HEK293T (cell line): Measurements from ENCODE around the gene LYPD8.

Experiments
- CTCF ChIA-PET: fragments of 350-600 bp; formaldehyde crosslinking; extraction: SDS; loops from one replicate; lab custom pipeline; 2021; ENCODE audit warnings: antibody characterized with exemption, inconsistent platforms; lab: Yijun Ruan, JAX
- POLR2A ChIA-PET: fragments of 350-600 bp; formaldehyde crosslinking; extraction: SDS; loops from one replicate; lab custom pipeline; 2020; ENCODE audit warnings: antibody characterized with exemption, inconsistent platforms; lab: Yijun Ruan, JAX
- DNase-seq: peaks from one replicate; pipeline ENCODE4 v3.0.0; 2012; ENCODE audit warnings: mixed read lengths; ENCODE audit errors: extremely low spot score
- ARNT ChIP-seq: fragments of 450-650 bp; IDR thresholded peaks from 2 replicates; pipeline ENCODE4 v1.6.1; 2017; ENCODE audit warnings: mild to moderate bottlenecking
- BHLHE40 ChIP-seq: fragments of 450-650 bp; IDR thresholded peaks from 2 replicates; pipeline ENCODE4 v1.6.1; 2016; ENCODE audit warnings: mild to moderate bottlenecking, moderate library complexity, borderline replicate concordance
- CTBP1 ChIP-seq: fragments of 450-650 bp; IDR thresholded peaks from 2 replicates; pipeline ENCODE4 v1.6.1; 2016; ENCODE audit warnings: borderline replicate concordance
- ELF4 ChIP-seq: fragments of 450-650 bp; IDR thresholded peaks from 2 replicates; pipeline ENCODE4 v1.6.1; 2017; ENCODE audit warnings: antibody characterized with exemption
- FOXA1 ChIP-seq: fragments of 450-650 bp; IDR thresholded peaks from 2 replicates; pipeline ENCODE4 v1.6.1; 2016; ENCODE audit warnings: mild to moderate bottlenecking
- FOXK2 ChIP-seq: fragments of 450-650 bp; IDR thresholded peaks from 2 replicates; pipeline ENCODE4 v1.6.1; 2016; ENCODE audit warnings: mild to moderate bottlenecking
- FOXM1 ChIP-seq: fragments of 450-650 bp; IDR thresholded peaks from 2 replicates; pipeline ENCODE4 v1.6.1; 2017; ENCODE audit warnings: mild to moderate bottlenecking, borderline replicate concordance
- HDGF ChIP-seq: fragments of 450-650 bp; IDR thresholded peaks from 2 replicates; pipeline ENCODE4 v1.6.1; 2017; ENCODE audit warnings: antibody characterized with exemption, borderline replicate concordance
- L3MBTL2 ChIP-seq: fragments of 450-650 bp; conservative IDR thresholded peaks from 2 replicates; pipeline ENCODE4 v1.6.1; 2016; ENCODE audit warnings: mild to moderate bottlenecking
- LEF1 ChIP-seq: fragments of 450-650 bp; IDR thresholded peaks from 2 replicates; pipeline ENCODE4 v1.6.1; 2017; ENCODE audit warnings: mild to moderate bottlenecking, borderline replicate concordance
- NFRKB ChIP-seq: fragments of 450-650 bp; IDR thresholded peaks from 2 replicates; pipeline ENCODE4 v1.6.1; 2016; ENCODE audit warnings: mild to moderate bottlenecking, moderate library complexity
- SP1 ChIP-seq: fragments of 450-650 bp; IDR thresholded peaks from 2 replicates; pipeline ENCODE4 v1.6.1; 2017
- SUZ12 ChIP-seq: fragments of 450-650 bp; IDR thresholded peaks from 2 replicates; pipeline ENCODE4 v1.6.1; 2016; ENCODE audit warnings: mild to moderate bottlenecking
- TARDBP ChIP-seq: fragments of 450-650 bp; IDR thresholded peaks from 2 replicates; pipeline ENCODE4 v1.6.1; 2016
- ZNF384 ChIP-seq: fragments of 450-650 bp; IDR thresholded peaks from 2 replicates; pipeline ENCODE4 v1.6.1; 2016
- TF ChIP-seq, protein P1 (sequence below): fragments of 450-650 bp; IDR thresholded peaks from 2 replicates; pipeline ENCODE4 v1.6.1; 2016

The LYPD8 gene

DNA sequence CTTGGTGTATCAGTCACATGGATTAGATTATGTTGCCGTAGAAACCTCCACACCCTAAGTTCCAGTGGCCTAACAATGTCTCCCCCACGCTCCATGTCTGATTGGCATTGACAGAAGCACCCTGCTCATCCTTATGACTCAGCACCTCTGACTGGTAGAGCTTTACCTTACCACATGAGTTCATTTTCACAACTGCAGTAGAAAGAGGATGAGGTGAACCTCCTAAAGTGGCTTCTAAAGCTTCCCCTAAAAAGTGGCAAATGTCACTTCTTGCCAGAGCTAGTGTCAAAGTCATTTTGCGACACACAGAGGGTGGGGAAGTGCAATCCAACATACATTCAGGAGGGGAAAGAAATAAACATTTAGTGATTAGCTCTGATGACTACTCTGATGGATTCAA lies 30.6 kb upstream of the LYPD8 start:
- no peak for DNase-seq
- ChIA-PET POLR2A (no interaction called here), CTCF (no interaction called here)
- TF ChIP-seq SP1 (no peak), ARNT (no peak), CTBP1 (no peak), NFRKB (no peak), L3MBTL2 (no peak), ZNF384 (no peak), SUZ12 (no peak), FOXK2 (no peak), BHLHE40 (no peak), HDGF (no peak), ELF4 (no peak), TARDBP (no peak), FOXM1 (no peak), FOXA1 (no peak), LEF1 (no peak)
- TF ChIP-seq, protein P1, sequence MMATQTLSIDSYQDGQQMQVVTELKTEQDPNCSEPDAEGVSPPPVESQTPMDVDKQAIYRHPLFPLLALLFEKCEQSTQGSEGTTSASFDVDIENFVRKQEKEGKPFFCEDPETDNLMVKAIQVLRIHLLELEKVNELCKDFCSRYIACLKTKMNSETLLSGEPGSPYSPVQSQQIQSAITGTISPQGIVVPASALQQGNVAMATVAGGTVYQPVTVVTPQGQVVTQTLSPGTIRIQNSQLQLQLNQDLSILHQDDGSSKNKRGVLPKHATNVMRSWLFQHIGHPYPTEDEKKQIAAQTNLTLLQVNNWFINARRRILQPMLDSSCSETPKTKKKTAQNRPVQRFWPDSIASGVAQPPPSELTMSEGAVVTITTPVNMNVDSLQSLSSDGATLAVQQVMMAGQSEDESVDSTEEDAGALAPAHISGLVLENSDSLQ = no peak

DNA sequence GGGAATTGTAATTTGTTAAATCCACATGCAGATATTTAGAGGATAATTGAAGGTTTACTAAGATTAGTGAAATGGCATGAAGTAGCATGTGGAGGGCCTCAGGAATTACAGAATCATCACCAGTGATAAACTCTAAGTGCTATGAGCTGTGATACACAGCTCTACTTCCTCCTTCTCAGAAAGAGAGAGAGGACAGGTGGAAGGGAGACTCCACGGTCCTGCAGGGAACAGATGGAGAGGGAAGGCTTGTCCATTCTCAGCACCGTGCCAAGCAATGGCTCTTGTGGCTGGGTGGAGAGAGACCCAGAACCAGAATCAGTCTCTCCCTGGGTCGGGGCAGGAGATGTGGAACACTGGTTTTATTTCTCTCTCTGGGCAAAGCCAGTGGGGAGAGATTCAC lies 27.8 kb upstream of the LYPD8 start:
- TF ChIP-seq ARNT (no peak), HDGF (no peak), FOXK2 (no peak), L3MBTL2 (no peak), SUZ12 (no peak)
- TF ChIP-seq, protein P1 = no peak
- ChIA-PET CTCF (no interaction called here), POLR2A (no interaction called here)
- no peak for DNase-seq

DNA sequence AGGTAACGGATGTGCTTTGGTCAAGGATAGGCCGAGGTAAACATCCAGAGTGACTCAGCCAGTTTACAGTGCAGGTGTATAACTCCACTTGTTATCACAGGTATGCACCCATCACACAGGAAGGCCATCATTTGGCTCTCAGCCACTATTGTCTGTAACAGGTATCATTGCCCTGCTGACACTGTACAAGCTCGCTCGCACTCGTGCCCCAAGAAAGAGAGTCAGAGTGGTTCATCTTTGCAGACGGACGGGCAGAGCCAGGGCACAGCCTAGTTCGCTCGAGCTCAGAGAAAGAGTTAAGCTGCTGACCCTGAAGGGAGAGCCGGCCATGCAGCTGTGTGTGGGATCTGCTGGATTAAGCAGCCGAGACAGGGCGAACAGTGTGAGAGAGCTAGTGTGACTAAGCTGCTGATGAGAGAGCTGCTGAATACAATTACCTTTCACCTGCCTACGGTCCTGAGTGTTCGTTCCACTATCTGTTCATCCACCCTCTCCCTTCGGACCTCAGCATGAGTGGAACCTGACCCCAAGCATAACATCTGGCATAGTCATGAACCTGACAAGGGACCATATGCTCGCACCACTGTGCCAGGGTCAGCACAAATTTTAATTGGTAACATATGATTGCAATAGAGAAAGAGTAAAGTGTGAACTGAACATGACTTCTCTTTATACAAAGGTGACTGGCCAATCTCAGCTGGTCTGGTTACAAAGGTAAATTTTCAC lies 27.0 kb upstream of the LYPD8 start:
- DNase-seq = no peak
- no peak for TF ChIP-seq L3MBTL2
- TF ChIP-seq, protein P1 = no peak
- TF ChIP-seq TARDBP = no peak
- no peak for TF ChIP-seq HDGF
- no peak for TF ChIP-seq SUZ12
- no peak for TF ChIP-seq FOXK2
- TF ChIP-seq NFRKB = no peak
- no peak for TF ChIP-seq LEF1
- no peak for TF ChIP-seq FOXM1
- TF ChIP-seq ZNF384 = no peak
- TF ChIP-seq ARNT = no peak
- no peak for TF ChIP-seq BHLHE40
- TF ChIP-seq CTBP1 = no peak
- TF ChIP-seq SP1 = no peak
- no peak for TF ChIP-seq ELF4
- TF ChIP-seq FOXA1 = no peak
- CTCF ChIA-PET = no interaction called here
- POLR2A ChIA-PET = no interaction called here

DNA sequence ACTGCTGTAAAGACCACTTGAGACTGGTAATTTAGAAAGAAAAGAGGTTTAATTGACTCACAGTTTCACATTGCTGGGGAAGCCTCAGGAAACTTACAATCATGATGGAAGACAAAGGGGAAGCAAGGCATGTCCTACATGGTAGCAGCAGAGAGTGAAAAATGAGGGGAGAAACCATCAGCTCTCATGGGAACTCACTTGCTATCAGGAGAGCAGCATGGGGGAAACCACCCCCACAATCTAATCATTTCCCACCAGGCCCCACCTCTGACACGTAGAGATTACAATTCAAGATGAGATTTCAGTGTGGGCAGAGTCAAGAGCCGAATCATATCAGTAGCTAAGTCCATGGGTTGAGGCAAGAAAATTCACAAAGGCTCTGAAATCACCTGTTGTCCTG lies 23.8 kb upstream of the LYPD8 start:
- DNase-seq = no peak
- TF ChIP-seq NFRKB (no peak), ELF4 (no peak)
- ChIA-PET POLR2A (no interaction called here), CTCF (no interaction called here)

DNA sequence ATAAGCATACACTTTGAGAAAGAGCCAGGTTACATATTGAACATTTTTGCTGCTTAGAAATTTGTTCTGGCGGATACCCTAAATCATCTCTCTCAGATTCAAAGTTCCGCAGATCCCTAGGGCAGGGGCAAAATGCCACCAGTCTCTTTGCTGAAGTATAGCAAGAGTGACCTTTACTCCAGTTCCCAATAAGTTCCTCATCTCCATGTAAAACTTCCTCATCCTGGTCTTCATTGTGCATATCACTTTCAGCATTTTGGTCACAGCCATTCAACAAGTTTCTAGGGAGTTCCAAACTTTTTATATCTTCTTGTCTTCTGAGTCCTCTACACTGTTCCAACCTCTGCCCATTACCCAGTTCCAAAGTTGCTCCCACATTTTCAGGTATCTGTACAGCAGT lies 23.3 kb upstream of the LYPD8 start:
- TF ChIP-seq ARNT = no peak
- TF ChIP-seq FOXK2 = no peak
- no peak for TF ChIP-seq ELF4
- ChIA-PET CTCF (no interaction called here), POLR2A (no interaction called here)
- DNase-seq = no peak

DNA sequence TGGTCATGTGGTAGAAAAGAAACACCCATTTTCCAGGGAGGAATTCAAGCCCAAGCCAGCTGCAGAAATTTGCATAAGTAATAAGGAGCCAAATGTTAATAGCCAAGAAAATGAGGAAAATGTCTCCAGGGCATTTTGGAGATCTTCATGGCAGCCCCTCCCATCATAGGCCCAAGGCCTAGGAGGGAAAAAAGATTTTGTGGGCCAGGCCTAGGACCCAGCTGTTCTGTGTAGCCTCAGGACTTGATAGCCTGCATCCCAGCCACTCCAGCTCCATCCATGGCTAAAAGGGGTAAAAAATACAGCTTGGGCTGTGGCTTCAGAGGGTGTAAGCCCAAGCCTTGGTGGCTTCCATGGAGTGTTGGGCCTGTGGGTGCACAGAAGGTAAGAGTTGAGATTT lies 21.4 kb upstream of the LYPD8 start:
- no peak for DNase-seq
- no peak for TF ChIP-seq ZNF384
- no peak for TF ChIP-seq FOXM1
- no peak for TF ChIP-seq ELF4
- no peak for TF ChIP-seq FOXK2
- TF ChIP-seq LEF1 = no peak
- TF ChIP-seq CTBP1 = no peak
- TF ChIP-seq SUZ12 = no peak
- no peak for TF ChIP-seq BHLHE40
- TF ChIP-seq TARDBP = no peak
- TF ChIP-seq L3MBTL2 = no peak
- POLR2A ChIA-PET = no interaction called here
- CTCF ChIA-PET = no interaction called here

DNA sequence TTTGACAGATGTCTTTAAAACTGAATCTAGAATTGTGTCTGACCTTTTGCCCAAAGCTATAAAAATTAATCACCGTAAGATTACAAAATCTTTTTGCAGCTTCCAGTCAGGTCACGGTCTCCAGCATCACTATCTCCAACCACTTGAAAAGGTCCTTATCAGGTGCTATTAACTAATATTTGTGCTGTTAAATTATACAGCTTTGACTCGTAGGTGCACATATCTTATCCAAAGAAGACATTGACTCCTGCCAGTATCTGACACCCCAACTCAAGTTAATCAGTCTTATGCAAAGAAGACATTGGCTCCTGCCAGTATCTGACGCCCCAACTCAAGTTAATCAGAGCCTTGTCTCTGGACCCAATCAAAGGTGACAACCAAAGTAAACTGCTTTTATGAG lies 19.9 kb upstream of the LYPD8 start:
- DNase-seq = no peak
- POLR2A ChIA-PET = no interaction called here
- CTCF ChIA-PET = no interaction called here
- TF ChIP-seq, protein P1 = no peak
- no peak for TF ChIP-seq ZNF384
- TF ChIP-seq BHLHE40 = no peak
- TF ChIP-seq FOXK2 = no peak
- no peak for TF ChIP-seq SP1
- TF ChIP-seq TARDBP = no peak
- TF ChIP-seq LEF1 = no peak
- no peak for TF ChIP-seq FOXM1
- TF ChIP-seq L3MBTL2 = no peak
- no peak for TF ChIP-seq SUZ12
- no peak for TF ChIP-seq CTBP1
- no peak for TF ChIP-seq ARNT
- TF ChIP-seq HDGF = no peak
- no peak for TF ChIP-seq FOXA1
- no peak for TF ChIP-seq NFRKB
- TF ChIP-seq ELF4 = no peak
